ENCODE data around the gene UBA5.

- TF ChIP-seq, protein P1, sequence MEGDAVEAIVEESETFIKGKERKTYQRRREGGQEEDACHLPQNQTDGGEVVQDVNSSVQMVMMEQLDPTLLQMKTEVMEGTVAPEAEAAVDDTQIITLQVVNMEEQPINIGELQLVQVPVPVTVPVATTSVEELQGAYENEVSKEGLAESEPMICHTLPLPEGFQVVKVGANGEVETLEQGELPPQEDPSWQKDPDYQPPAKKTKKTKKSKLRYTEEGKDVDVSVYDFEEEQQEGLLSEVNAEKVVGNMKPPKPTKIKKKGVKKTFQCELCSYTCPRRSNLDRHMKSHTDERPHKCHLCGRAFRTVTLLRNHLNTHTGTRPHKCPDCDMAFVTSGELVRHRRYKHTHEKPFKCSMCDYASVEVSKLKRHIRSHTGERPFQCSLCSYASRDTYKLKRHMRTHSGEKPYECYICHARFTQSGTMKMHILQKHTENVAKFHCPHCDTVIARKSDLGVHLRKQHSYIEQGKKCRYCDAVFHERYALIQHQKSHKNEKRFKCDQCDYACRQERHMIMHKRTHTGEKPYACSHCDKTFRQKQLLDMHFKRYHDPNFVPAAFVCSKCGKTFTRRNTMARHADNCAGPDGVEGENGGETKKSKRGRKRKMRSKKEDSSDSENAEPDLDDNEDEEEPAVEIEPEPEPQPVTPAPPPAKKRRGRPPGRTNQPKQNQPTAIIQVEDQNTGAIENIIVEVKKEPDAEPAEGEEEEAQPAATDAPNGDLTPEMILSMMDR (IDR thresholded peaks at IDR 0.05; ENCODE audit: low read length), result peak; percentile 66
- no peak for TF ChIP-seq EZH2 (optimal IDR thresholded peaks at IDR 0.05; ENCODE audit: low read depth, low read length)
Observed at GRCh38 chr3:132641837-132642538, 18.1 kb upstream of the UBA5 start.
